SJSA1 (cell line): ENCODE data around the gene CACNA1C. TPM values are rescaled to one million over a fixed set of nuclear protein-coding genes. Genes with fewer than 3 reads are reported as not detected.

Source experiments
- DNase-seq, 2 experiments: peaks; one replicate each; pipeline ENCODE4 v3.0.0-alpha.2; 2015 to 2020; ENCODE audit warnings: low spot score in 2 of 2, low read depth in 1 of 2
- H3K27ac ChIP-seq: fragments of 250-450 bp; sonication (Bioruptor Pico); 2 replicates; pipeline ENCODE4 v1.5.1; 2020; ENCODE audit warnings: mild to moderate bottlenecking, moderate library complexity
- H3K27me3 ChIP-seq: fragments of 250-450 bp; sonication (Bioruptor Pico); replicated peaks from 2 replicates; pipeline ENCODE4 v1.5.1; 2020; ENCODE audit warnings: mild to moderate bottlenecking, moderate library complexity
- H3K36me3 ChIP-seq: fragments of 250-450 bp; sonication (Bioruptor Pico); 2 replicates; pipeline ENCODE4 v1.5.1; 2020; ENCODE audit warnings: mild to moderate bottlenecking
- H3K4me1 ChIP-seq: fragments of 250-450 bp; sonication (Bioruptor Pico); replicated peaks from 2 replicates; pipeline ENCODE4 v1.6.1; 2021; ENCODE audit warnings: mild to moderate bottlenecking
- H3K4me3 ChIP-seq: fragments of 250-450 bp; sonication (Bioruptor Pico); 2 replicates; pipeline ENCODE4 v1.5.1; 2020; ENCODE audit warnings: mild to moderate bottlenecking
- H3K9me3 ChIP-seq: fragments of 250-450 bp; sonication (Bioruptor Pico); replicated peaks from 2 replicates; pipeline ENCODE4 v1.5.1; 2020; ENCODE audit warnings: mild to moderate bottlenecking
- total RNA-seq: library from RNA; depleted of rRNA; stranded (reverse); fragments of >200 nt; shearing (Covaris generic); gene quantifications from 2 replicates; pipeline ENCODE4 v1.2.3, GENCODE V29; 2014

CACNA1C gene
- total RNA-seq, 1 experiment from 2014 or later, result 6.1 TPM

GRCh38 chr12:2190896-2191533 is 138.2 kb downstream of the CACNA1C start:
- no peak overlapping the region for H3K4me3 ChIP-seq
- DNase-seq, result no peak
- no peaks in the 10 kb centered on the region for H3K27me3 ChIP-seq
- no peak overlapping the region for H3K27ac ChIP-seq
- no peaks in the 10 kb centered on the region for H3K4me1 ChIP-seq
- peaks cover 2% of the 10 kb centered on the region; the same call in 1 of the 2 replicates for H3K36me3 ChIP-seq
- no peaks in the 10 kb centered on the region for H3K9me3 ChIP-seq

GRCh38 chr12:2191534-2192153 is 138.9 kb downstream of the CACNA1C start:
- H3K36me3 ChIP-seq, result peaks cover 2% of the 10 kb centered on the region; the same call in 1 of the 2 replicates
- no peak for DNase-seq

GRCh38 chr12:2192231-2192630 is 139.4 kb downstream of the CACNA1C start:
- Histone ChIP-seq H3K9me3 (no peaks in the 10 kb centered on the region), H3K4me3 (no peak overlapping the region), H3K27ac (no peak overlapping the region), H3K27me3 (no peaks in the 10 kb centered on the region), H3K36me3 (peaks cover 2% of the 10 kb centered on the region; the same call in 1 of the 2 replicates), H3K4me1 (no peaks in the 10 kb centered on the region; the same call in 1 of the 2 replicates)
- no peak for DNase-seq

More at GRCh38 chr12:2191534-2192153, 138.9 kb downstream of the CACNA1C start:
- H3K27me3 ChIP-seq, result no peaks in the 10 kb centered on the region
- H3K27ac ChIP-seq, result no peak overlapping the region
- H3K4me1 ChIP-seq, result no peaks in the 10 kb centered on the region
- no peaks in the 10 kb centered on the region for H3K9me3 ChIP-seq
- no peak overlapping the region for H3K4me3 ChIP-seq

- no peak overlapping the region for H3K4me3 ChIP-seq
- DNase-seq, result no peak
- no peaks in the 10 kb centered on the region for H3K27me3 ChIP-seq
- H3K36me3 ChIP-seq, result peaks cover 2% of the 10 kb centered on the region; the same call in 1 of the 2 replicates
- no peak overlapping the region for H3K27ac ChIP-seq
- no peaks in the 10 kb centered on the region for H3K9me3 ChIP-seq
- peaks cover 13% of the 10 kb centered on the region for H3K4me1 ChIP-seq
These were observed 141.3 kb downstream of the CACNA1C start for GRCh38 chr12:2194060-2194459.

DNA sequence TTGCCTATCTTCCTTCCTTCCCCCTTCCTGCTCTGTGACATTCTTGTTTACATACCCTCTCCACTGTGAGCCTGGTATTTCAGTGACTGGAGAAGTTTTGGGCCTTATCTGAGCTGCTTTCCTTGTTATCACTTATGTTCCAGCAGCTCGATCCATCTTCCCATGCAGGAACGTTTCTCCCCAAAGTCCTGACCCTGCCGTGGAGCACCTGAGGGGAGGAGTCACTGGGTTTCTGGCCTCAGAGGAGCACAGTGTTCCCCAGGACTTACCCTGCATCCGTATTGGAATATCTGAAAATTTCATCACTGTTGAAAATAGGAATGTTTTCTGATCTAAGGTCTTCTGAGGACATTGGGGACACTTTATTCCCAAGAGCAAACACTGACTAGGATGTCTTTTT is 141.8 kb downstream of the CACNA1C start:
- no peak overlapping the region for H3K4me3 ChIP-seq
- DNase-seq, result no peak
- peaks cover 2% of the 10 kb centered on the region; the same call in 1 of the 2 replicates for H3K36me3 ChIP-seq
- no peaks in the 10 kb centered on the region for H3K9me3 ChIP-seq
- no peaks in the 10 kb centered on the region for H3K27me3 ChIP-seq
- H3K4me1 ChIP-seq, result peaks cover 13% of the 10 kb centered on the region
- H3K27ac ChIP-seq, result no peak overlapping the region

GRCh38 chr12:2195085-2195484 is 142.3 kb downstream of the CACNA1C start:
- Histone ChIP-seq H3K4me3 (no peak overlapping the region), H3K27me3 (no peaks in the 10 kb centered on the region), H3K36me3 (peaks cover 2% of the 10 kb centered on the region; the same call in 1 of the 2 replicates), H3K27ac (no peak overlapping the region), H3K4me1 (peaks cover 13% of the 10 kb centered on the region), H3K9me3 (no peaks in the 10 kb centered on the region)
- no peak for DNase-seq

DNA sequence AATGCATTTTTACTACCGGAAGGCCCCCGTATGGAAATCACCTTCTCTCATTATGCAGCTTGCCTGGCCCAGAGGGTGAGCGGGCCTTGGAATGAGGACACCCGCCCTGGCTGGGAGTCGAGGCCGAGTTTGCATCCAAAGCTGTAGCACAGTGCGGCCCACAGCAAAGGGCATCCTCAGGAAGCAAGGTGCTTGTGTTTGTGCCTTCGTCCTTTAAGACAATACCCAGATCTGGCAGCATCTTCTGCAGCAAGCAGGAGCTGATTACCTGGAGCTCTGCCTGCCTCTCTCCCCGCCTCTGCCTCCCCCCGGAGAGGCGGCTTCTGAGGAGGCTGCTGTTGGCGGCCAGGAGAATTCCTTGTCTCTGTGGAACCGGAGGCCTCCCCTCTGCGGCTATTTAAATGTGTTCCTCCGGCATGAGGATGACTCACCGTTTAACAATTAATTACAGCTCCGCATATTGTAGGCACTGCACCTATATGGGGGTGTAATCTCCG is 145.3 kb downstream of the CACNA1C start:
- Histone ChIP-seq H3K27ac (no peak overlapping the region), H3K9me3 (no peaks in the 10 kb centered on the region), H3K4me3 (no peak overlapping the region), H3K27me3 (no peaks in the 10 kb centered on the region), H3K36me3 (no peaks in the 10 kb centered on the region), H3K4me1 (peaks cover 13% of the 10 kb centered on the region)
- DNase-seq, result peak; percentile 77 to 79

DNA sequence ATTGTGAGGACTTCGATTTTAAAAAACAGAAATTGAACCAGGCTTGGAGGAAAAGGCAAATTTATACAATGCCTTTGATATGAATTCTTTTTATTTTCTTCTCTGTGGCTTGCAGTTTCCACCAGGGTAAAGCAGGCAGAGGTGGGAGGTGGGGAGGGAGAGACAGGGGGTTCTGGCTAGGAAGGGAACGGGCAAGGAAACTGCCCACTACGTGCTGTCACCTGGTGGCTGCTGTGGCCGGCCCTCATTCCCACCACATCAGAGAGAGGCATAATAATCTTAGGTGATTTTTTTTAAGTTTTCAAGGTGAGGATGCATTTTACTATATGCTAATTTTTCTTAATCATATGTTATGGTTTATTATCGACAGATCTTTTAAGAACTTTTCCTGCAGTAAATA is 145.8 kb downstream of the CACNA1C start:
- Histone ChIP-seq H3K27me3 (no peaks in the 10 kb centered on the region), H3K9me3 (no peaks in the 10 kb centered on the region), H3K36me3 (no peaks in the 10 kb centered on the region), H3K4me1 (peaks cover 13% of the 10 kb centered on the region), H3K4me3 (no peak overlapping the region), H3K27ac (no peak overlapping the region)
- DNase-seq, result no peak

GRCh38 chr12:2205996-2206395 is 153.2 kb downstream of the CACNA1C start:
- Histone ChIP-seq H3K27ac (no peak overlapping the region), H3K9me3 (no peaks in the 10 kb centered on the region), H3K4me3 (no peak overlapping the region), H3K4me1 (peaks cover 3% of the 10 kb centered on the region; the same call in 1 of the 2 replicates), H3K36me3 (no peaks in the 10 kb centered on the region), H3K27me3 (no peaks in the 10 kb centered on the region)
- no peak for DNase-seq

GRCh38 chr12:2208837-2209635 is 156.2 kb downstream of the CACNA1C start:
- Histone ChIP-seq H3K27ac (no peak overlapping the region), H3K4me1 (peaks cover 3% of the 10 kb centered on the region; the same call in 1 of the 2 replicates), H3K9me3 (no peaks in the 10 kb centered on the region), H3K36me3 (no peaks in the 10 kb centered on the region), H3K4me3 (no peak overlapping the region), H3K27me3 (no peaks in the 10 kb centered on the region)
- peak in 1 of 2 experiments; percentile 25 for DNase-seq

DNA sequence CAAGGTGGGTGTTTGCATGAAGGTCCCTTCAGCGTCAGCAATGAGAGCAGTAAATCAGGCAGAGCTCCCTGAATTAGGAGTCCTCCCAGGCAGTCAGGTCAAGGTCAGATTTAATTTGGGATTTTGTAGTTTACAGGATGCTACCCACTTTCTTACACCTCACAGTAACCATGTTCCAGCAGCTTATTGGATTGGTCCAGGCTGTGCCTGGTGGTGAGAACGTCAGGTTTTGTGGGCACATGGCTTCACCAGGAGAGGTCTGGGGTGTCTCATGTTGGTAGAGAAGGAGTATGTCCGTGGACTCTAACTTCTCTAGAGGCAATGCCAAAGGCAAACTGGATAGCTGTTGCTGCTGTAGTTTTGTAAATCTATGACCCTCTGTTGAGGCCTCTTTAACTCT is 158.3 kb downstream of the CACNA1C start:
- H3K27me3 ChIP-seq, result no peaks in the 10 kb centered on the region
- H3K4me3 ChIP-seq, result no peak overlapping the region
- H3K4me1 ChIP-seq, result peaks cover 14% of the 10 kb centered on the region
- DNase-seq, result no peak
- no peak overlapping the region for H3K27ac ChIP-seq
- peaks cover 6% of the 10 kb centered on the region; the same call in 1 of the 2 replicates for H3K36me3 ChIP-seq
- H3K9me3 ChIP-seq, result no peaks in the 10 kb centered on the region

DNA sequence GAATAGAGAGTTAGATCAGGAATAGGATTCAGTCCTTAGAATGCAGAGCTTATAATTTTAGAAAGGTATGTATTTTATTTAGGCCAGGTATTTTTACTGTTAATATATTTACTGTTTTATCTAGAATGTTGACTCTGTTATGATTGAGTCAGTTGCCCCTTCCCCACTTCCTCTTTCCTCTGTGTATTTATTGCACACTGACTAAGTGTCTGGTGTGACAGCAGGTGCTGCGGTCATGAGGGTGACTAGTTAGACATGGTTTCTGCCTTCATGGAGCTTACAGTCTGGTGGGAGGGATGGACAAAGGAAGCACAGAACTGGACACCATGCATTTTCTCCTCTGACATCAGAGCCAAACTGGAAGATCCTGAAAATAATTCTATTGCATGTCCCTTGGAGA is 159.8 kb downstream of the CACNA1C start:
- no peaks in the 10 kb centered on the region for H3K27me3 ChIP-seq
- peaks cover 6% of the 10 kb centered on the region; the same call in 1 of the 2 replicates for H3K36me3 ChIP-seq
- peaks cover 23% of the 10 kb centered on the region for H3K4me1 ChIP-seq
- DNase-seq, result no peak
- no peak overlapping the region for H3K27ac ChIP-seq
- no peak overlapping the region for H3K4me3 ChIP-seq
- H3K9me3 ChIP-seq, result no peaks in the 10 kb centered on the region

GRCh38 chr12:2212971-2213869 is 160.4 kb downstream of the CACNA1C start:
- no peaks in the 10 kb centered on the region for H3K9me3 ChIP-seq
- no peak overlapping the region for H3K27ac ChIP-seq
- H3K36me3 ChIP-seq, result peaks cover 6% of the 10 kb centered on the region; the same call in 1 of the 2 replicates
- no peak overlapping the region for H3K4me3 ChIP-seq
- peaks cover 23% of the 10 kb centered on the region for H3K4me1 ChIP-seq
- H3K27me3 ChIP-seq, result no peaks in the 10 kb centered on the region
- no peak for DNase-seq
